Activated CD4-positive, alpha-beta T cell treated with anti-CD3 and anti-CD28 coated beads, Interleukin-2, amount 10 ng/mL, durations not matched to agents 24 days and 14 days (primary cell): ENCODE data around the gene PAQR7. TPM values are rescaled to one million over a fixed set of nuclear protein-coding genes. Genes with fewer than 3 reads are reported as not detected.

Source experiments
- DNase-seq: peaks from one replicate; pipeline ENCODE4 v3.0.0; 2022
- H3K27ac Mint-ChIP-seq: one replicate; pipeline ENCODE4 v1.8.0; 2022; ENCODE audit warnings: mild to moderate bottlenecking, mixed read lengths
- H3K27me3 Mint-ChIP-seq: one replicate; pipeline ENCODE4 v1.8.0; 2022; ENCODE audit warnings: mixed read lengths
- H3K36me3 Mint-ChIP-seq: one replicate; pipeline ENCODE4 v1.8.0; 2022; ENCODE audit warnings: low read depth, mild to moderate bottlenecking, mixed read lengths
- H3K4me1 Mint-ChIP-seq: one replicate; pipeline ENCODE4 v1.8.0; 2021; ENCODE audit warnings: mixed read lengths
- H3K4me3 Mint-ChIP-seq: one replicate; pipeline ENCODE4 v1.8.0; 2022; ENCODE audit warnings: mild to moderate bottlenecking, moderate library complexity, mixed read lengths
- H3K9me3 Mint-ChIP-seq: one replicate; pipeline ENCODE4 v1.8.0; 2021; ENCODE audit warnings: mixed read lengths
- intact Hi-C: fragments of 100-400 bp; cut with micrococcal nuclease; formaldehyde crosslinking; loops from one replicate; pipeline ENCODE4 v1.15.1; 2023
- total RNA-seq: library from RNA; stranded (reverse); gene quantifications from 2 replicates; pipeline ENCODE4 v1.2.3, GENCODE V29; 2022

Gene PAQR7
- total RNA-seq, 1 donor from 2014 or later = 6.8 TPM

DNA sequence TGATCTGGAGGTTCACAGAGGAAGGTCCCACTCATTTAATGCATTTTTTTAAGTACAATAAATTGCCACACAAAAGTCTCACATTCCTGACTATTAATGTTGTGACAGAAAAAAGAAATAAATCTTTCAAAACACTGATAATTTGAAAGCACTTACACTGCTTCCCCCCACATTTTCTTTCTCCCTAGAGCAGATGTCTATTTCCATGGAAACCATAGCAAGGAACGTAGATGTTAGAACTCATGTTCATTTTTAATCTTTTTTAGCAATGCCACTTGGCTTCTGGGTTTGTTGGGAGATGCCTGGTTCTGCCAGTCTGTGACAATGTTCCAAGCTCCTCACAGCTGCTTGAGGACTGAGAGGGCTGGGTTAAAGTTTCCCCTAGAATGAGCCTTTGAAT is 32.7 kb upstream of the PAQR7 start:
- no peak for DNase-seq
- intact Hi-C loops = loop anchor here (10.0 kb wide), 1 partner anchor 217 kb away; no protein-coding TSS in a partner anchor
- peaks cover 18% of the 10 kb centered on the region for H3K4me1 Mint-ChIP-seq
- no peaks in the 10 kb centered on the region for H3K9me3 Mint-ChIP-seq
- no peak overlapping the region for H3K27ac Mint-ChIP-seq
- H3K4me3 Mint-ChIP-seq = no peak overlapping the region
- peaks cover 24% of the 10 kb centered on the region for H3K27me3 Mint-ChIP-seq
- H3K36me3 Mint-ChIP-seq = peaks cover 12% of the 10 kb centered on the region

DNA sequence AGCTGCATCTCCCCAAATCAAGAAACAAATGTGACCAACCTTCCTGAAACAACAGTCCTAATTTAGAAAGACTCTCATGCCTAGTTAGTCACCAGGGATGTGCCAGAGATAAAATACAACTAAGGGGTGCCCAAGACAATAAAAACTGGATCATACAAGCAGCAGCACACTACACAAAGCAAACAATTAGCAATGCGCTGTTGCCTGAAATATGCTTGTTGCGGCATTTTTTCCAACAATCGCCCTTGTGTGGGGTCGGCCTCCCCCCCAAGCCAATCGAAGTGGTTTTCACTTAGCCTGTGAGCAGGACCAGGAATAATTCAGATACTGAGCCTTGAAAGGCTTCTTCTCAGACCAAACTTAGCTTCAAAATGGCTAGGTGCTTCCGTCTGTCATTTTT is 32.1 kb upstream of the PAQR7 start:
- no peaks in the 10 kb centered on the region for H3K9me3 Mint-ChIP-seq
- peaks cover 16% of the 10 kb centered on the region for H3K36me3 Mint-ChIP-seq
- peaks cover 22% of the 10 kb centered on the region for H3K4me1 Mint-ChIP-seq
- no peak for DNase-seq
- peaks cover 22% of the 10 kb centered on the region for H3K27me3 Mint-ChIP-seq
- H3K4me3 Mint-ChIP-seq = peak overlapping the region; percentile 18
- intact Hi-C loops = loop anchor here (2.0 to 10.0 kb wide), 2 partner anchors 15 to 217 kb away; no protein-coding TSS in a partner anchor
- H3K27ac Mint-ChIP-seq = no peak overlapping the region

DNA sequence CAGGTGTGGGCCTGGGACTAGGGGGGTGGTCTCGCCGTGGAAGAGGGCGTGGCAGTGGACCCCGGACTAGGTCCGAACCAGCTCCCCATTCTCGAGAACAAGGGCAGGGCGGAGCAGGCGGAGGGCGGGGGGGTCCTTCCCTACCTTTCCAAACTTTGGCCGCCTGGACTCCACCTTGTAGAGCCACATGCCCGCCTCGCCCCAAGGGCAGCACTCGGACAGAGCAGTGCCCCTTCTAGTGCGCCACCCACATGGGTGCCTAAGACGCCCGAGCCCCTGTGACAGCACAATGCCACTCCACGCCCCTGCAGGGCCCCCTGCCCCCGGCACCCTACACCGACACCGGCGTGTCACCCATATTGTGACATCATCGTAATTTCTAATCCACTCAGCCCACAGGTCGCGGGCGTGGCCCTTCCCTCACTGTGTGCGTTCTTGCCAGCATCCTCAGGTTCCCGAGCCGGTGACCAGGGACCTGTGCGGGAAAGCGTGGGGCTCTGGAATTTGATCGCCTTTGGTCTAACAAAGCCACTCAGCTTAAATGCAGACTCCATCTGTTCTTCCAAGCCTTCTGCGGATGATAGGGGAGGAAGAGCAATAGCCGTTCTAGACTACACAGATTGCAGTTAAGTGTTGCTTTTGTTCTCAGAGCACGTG is 31.3 kb upstream of the PAQR7 start:
- Mint-ChIP-seq H3K9me3 (no peaks in the 10 kb centered on the region), H3K4me3 (peak overlapping the region; percentile 90), H3K27ac (peak overlapping the region; percentile 56), H3K4me1 (peaks cover 23% of the 10 kb centered on the region), H3K27me3 (peaks cover 19% of the 10 kb centered on the region), H3K36me3 (peaks cover 21% of the 10 kb centered on the region)
- DNase-seq = peak; percentile 78
- intact Hi-C loops = loop anchor here (2.0 to 10.0 kb wide), 2 partner anchors 16 to 218 kb away; no protein-coding TSS in a partner anchor

DNA sequence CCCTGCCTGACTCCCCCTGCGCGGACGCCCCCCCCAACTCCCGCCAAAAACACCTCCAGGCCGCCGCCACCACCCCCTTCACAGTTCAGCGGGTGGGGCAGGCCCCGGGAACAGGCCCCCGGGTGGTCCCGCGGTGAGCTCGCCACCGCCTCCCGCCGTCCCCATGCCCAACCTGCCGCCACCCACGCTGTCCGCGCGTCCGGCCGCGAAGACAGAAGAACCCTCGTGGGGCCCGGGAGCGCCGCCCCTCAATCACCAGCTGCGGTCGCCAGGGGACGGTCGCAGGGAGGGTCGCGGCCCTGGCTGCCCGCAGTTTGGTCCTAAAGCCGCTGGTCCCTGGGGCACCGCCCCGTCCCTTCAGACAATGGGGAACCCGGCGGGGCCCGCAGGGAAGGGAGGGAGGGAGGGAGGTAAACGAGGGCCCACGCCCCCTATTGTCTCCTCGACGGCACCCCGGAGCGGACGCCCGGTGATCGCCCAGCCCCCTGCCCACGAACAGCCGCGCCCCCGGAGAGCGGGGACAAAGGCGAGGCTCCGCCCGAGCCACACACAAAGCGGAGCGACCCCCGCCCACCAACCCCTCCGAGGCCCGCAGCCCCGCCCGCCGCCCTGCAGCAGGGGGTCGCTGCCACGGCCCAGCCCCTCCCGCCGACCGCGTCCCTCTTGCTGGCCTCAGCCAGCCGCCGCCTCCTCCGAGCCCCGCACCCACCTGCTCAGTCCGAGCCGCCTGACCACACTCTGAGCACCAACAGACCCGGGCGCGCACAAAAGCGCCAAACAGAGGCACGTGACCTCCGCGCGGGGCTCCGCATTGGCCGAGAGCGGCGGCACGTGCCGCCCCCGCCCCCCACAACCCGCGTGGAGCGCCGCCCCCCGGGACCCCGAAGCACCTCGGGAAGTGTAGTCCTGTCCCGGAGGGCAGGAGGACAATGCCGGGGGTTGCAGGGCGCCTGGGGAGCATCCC is 30.5 kb upstream of the PAQR7 start, which contains the start of gene STMN1:
STMN1 (minus strand) TSS at position 740 of the 964 bp plus-strand sequence. CDS start 1,743 bp downstream, outside the sequence.
- Mint-ChIP-seq H3K9me3 (no peaks in the 10 kb centered on the region), H3K4me1 (peaks cover 30% of the 10 kb centered on the region), H3K36me3 (peaks cover 28% of the 10 kb centered on the region), H3K27ac (peak within 1 kb of the TSS; percentile 95), H3K4me3 (peak within 1 kb of the TSS; percentile 98), H3K27me3 (peaks cover 19% of the 10 kb centered on the region)
- DNase-seq = peak; percentile 95
- intact Hi-C loops = loop anchor here (1.0 to 10.0 kb wide), 6 partner anchors 11 to 400 kb away; partner anchors contain the start of genes AUNIP, PAFAH2 and UBXN11

DNA sequence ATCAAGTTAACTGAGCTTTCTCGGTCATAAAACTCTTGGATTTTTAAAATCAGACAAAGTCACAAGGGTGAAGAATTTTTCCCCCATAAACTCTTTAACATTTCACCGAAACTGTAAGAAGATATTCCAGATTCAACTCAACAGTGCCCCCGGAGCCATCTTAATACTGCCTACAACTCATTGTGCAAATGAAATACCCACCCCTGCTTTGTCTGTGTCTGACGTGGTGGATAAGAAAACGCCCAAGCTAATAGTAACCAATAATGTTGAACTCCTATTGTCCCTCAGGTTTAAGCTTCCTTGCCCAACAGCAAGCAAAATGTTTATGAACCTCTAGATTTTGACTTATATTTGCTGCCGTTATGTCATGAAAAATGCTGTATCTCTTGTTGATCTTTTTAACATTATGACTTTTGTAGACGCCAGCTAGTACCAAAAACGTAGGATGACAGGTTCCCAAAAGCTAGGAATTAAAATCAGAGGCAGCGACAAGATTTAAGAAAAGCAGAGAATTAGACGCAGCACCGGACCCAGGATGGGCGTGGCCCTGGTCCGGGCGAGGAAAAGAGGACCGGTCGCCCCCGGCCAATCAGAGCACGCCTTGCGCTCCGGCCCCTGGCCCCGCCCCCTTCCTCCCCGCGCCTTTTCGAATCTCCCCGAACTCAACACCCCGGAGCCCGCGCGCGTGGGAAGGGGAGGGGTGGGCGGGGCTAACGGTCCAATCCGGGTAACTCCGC is 29.6 kb upstream of the PAQR7 start:
- peaks cover 19% of the 10 kb centered on the region for H3K27me3 Mint-ChIP-seq
- intact Hi-C loops = loop anchor here (1.0 to 10.0 kb wide), 5 partner anchors 10 to 401 kb away; partner anchors contain the start of genes AUNIP, PAFAH2 and UBXN11
- peak; percentile 97 for DNase-seq
- H3K36me3 Mint-ChIP-seq = peaks cover 36% of the 10 kb centered on the region
- no peaks in the 10 kb centered on the region for H3K9me3 Mint-ChIP-seq
- peak overlapping the region; percentile 93 for H3K27ac Mint-ChIP-seq
- H3K4me3 Mint-ChIP-seq = peak overlapping the region; percentile 98
- H3K4me1 Mint-ChIP-seq = peaks cover 37% of the 10 kb centered on the region

DNA sequence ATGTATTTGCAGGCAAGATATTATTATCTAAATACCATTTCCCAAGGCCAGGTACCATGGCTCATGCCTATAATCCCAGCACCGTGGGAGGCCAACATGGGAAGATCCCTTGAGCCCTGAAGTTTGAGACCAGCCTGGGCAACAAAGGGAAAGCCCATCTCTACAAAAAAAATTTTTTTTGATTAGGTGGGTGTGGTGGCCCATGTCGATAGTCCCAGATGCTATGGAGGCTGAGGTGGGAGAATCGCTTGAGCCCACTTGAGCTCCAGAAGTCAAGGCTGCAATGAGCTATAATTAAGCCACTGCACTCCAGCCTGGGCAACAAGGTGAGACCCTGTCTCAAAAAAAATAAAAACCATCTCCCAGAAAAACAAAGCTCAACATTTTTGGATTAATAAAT is 28.5 kb upstream of the PAQR7 start:
- H3K4me1 Mint-ChIP-seq = peaks cover 40% of the 10 kb centered on the region
- peak overlapping the region; percentile 98 for H3K4me3 Mint-ChIP-seq
- peaks cover 16% of the 10 kb centered on the region for H3K27me3 Mint-ChIP-seq
- H3K9me3 Mint-ChIP-seq = no peaks in the 10 kb centered on the region
- H3K36me3 Mint-ChIP-seq = peaks cover 40% of the 10 kb centered on the region
- peak overlapping the region; percentile 93 for H3K27ac Mint-ChIP-seq
- intact Hi-C loops = loop anchor here (10.0 kb wide), 1 partner anchor 221 kb away; no protein-coding TSS in a partner anchor
- peak; percentile 54 for DNase-seq

DNA sequence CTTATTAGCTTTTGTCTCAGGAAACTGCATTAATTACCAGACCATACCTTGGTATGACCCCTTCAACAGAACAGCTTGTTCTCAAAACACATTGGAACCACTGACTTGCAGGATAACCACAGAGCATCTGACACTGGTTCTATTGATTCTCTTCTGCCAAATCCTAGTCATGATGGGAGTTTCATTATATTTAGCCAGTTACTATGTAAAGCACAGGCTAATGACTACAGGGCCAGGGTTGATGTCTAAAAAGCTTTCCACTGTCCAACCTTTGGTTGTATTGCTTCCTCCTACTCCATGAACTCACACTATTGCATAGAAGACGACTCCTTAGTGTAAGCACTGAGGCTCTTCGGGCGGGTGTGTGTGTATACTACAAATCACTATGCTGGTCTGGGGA is 27.0 kb upstream of the PAQR7 start:
- Mint-ChIP-seq H3K4me1 (peaks cover 45% of the 10 kb centered on the region), H3K4me3 (peak overlapping the region; percentile 3), H3K27me3 (peaks cover 7% of the 10 kb centered on the region), H3K27ac (no peak overlapping the region), H3K36me3 (peaks cover 43% of the 10 kb centered on the region), H3K9me3 (no peaks in the 10 kb centered on the region)
- DNase-seq = peak; percentile 56
- intact Hi-C loops = loop anchor here (10.0 kb wide), 1 partner anchor 222 kb away; no protein-coding TSS in a partner anchor

DNA sequence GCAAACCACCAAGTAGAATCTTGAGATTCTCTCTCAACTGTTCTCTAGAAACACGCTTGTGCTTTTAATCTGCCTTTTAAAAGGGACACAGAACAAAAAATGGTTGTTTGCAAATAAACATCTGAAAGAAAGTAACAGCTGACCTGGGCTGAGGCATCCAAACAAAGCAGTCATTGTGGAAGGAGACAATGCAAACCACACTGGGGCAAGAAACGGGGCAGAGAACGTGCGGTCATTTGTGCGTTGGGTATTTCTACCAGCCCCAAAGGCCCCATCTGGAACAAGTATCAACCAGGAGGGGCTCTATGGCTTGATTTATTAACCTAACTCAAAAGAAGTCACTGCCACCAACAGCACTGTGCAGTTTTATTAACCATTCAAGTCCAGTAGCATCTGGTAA is 24.7 kb upstream of the PAQR7 start:
- H3K4me3 Mint-ChIP-seq = no peak overlapping the region
- intact Hi-C loops = loop anchor here (10.0 kb wide), 1 partner anchor 225 kb away; no protein-coding TSS in a partner anchor

DNA sequence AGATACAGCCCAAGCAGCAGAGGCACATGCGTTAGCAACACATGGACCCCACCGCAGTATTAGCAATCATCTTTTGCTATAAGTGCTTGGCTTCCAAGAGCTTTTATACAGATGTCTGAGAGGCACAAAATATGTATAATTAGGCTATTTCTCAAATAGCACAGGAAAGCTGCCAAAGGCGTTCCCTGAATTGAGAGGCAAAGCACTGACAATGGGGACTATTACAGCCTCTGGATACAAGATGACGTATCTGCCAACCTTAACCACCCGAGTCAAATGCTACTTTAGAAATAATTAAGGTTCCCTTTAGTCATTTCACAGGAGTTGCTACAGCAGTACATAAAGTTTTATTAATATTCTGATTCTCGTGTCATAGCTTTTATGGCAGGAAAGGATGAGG is 24.3 kb upstream of the PAQR7 start:
- no peak overlapping the region for H3K27ac Mint-ChIP-seq
- H3K4me3 Mint-ChIP-seq = no peak overlapping the region
- peaks cover 44% of the 10 kb centered on the region for H3K36me3 Mint-ChIP-seq
- intact Hi-C loops = loop anchor here (10.0 kb wide), 1 partner anchor 225 kb away; no protein-coding TSS in a partner anchor
- H3K4me1 Mint-ChIP-seq = peaks cover 46% of the 10 kb centered on the region
- no peaks in the 10 kb centered on the region for H3K9me3 Mint-ChIP-seq
- no peaks in the 10 kb centered on the region for H3K27me3 Mint-ChIP-seq
- no peak for DNase-seq

More for the DNA sequence above, 24.7 kb upstream of the PAQR7 start:
- peak overlapping the region; percentile 28 for H3K27ac Mint-ChIP-seq
- H3K36me3 Mint-ChIP-seq = peaks cover 46% of the 10 kb centered on the region
- H3K4me1 Mint-ChIP-seq = peaks cover 45% of the 10 kb centered on the region
- no peak for DNase-seq
- H3K27me3 Mint-ChIP-seq = no peaks in the 10 kb centered on the region
- no peaks in the 10 kb centered on the region for H3K9me3 Mint-ChIP-seq

DNA sequence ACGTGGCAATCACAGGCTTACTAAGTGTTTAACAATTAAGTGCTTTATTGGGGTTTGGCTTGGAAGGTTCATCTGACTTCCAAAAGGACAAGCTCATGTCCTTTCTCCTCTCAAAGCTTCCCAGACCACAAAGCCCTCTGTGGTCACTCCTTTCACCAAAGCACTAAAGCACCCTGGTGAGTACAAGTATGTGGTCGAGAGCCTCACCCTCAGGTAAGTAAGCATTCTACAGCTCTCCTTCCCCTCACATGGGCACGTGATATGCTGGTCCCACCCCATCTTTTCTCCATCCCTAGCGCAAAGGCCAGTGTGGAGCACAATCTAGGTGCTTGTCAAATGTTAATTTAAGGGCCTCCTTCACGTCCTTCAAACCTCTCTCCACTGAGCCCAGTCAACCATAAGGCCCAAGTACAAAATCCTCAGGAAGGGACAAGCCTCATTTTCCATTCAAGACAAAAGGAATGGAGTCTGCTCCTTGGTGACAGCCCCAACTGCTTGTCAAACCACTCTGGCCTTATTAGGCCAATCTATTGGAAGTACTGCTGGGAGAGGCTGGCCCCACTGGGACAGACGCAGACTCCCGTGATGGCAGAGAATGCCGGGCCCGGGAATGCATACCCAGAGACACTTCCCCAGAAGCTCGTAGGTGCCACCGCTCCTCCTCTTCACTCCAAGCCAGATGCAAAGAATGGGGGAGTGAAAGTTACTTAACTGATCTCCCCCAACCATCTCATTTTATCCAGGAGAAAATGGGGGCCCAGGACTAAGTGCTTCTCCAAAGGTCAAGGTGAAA is 22.9 kb upstream of the PAQR7 start:
- H3K4me3 Mint-ChIP-seq = no peak overlapping the region
- no peak for DNase-seq
- no peaks in the 10 kb centered on the region for H3K9me3 Mint-ChIP-seq
- H3K27ac Mint-ChIP-seq = peak overlapping the region; percentile 75
- H3K36me3 Mint-ChIP-seq = peaks cover 38% of the 10 kb centered on the region
- intact Hi-C loops = no loop called here
- H3K4me1 Mint-ChIP-seq = peaks cover 38% of the 10 kb centered on the region
- H3K27me3 Mint-ChIP-seq = no peaks in the 10 kb centered on the region

DNA sequence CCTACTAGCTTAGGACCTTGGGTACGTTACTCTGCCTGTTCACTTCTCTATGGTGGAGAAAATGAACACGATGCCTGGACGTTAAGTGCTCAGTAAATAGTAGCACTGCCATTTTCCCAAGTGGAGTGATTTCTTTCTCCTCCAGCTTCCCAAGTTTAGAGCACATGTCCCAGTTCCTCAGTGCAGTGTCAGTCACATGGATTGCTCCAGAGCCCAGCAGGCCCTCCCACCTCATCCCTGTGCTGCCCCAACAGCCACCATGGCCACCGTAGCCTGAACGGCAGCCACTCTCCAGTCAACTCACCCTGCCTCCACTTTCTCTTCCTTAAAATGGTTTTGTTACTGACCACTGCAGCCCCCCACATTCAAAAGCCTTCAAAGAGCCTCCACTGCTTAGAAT is 22.2 kb upstream of the PAQR7 start:
- intact Hi-C loops = no loop called here
- Mint-ChIP-seq H3K4me1 (peaks cover 34% of the 10 kb centered on the region), H3K4me3 (no peak overlapping the region), H3K27me3 (no peaks in the 10 kb centered on the region), H3K36me3 (peaks cover 33% of the 10 kb centered on the region), H3K27ac (no peak overlapping the region), H3K9me3 (no peaks in the 10 kb centered on the region)
- no peak for DNase-seq

DNA sequence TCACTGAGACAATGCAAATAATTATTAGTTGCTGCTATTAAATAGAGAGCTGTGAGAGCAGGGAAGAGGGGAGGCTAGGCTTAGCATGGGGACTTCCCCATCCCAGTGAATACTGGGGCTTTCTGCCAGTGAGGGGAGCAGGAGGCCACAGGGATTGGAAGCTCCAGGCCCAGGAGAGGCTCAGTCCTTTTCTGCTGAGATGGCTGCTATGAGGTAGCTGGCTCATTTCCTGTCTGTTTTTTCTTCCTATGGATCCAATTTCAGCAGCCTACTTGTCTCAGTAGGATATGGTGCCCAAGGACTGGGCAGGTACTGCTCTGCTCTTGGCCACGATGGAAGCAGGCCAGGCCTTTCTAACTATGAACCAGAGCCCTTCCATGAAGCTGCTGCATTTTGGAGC is 20.8 kb upstream of the PAQR7 start:
- H3K9me3 Mint-ChIP-seq = no peaks in the 10 kb centered on the region
- H3K36me3 Mint-ChIP-seq = peaks cover 23% of the 10 kb centered on the region
- H3K27me3 Mint-ChIP-seq = no peaks in the 10 kb centered on the region
- no peak overlapping the region for H3K4me3 Mint-ChIP-seq
- H3K27ac Mint-ChIP-seq = peak overlapping the region; percentile 67
- H3K4me1 Mint-ChIP-seq = peaks cover 31% of the 10 kb centered on the region
- DNase-seq = no peak
- intact Hi-C loops = no loop called here
